ENCODE measurements around the gene UTS2R. TPM values are rescaled to one million over a fixed set of nuclear protein-coding genes. Genes with fewer than 3 reads are reported as not detected.

UTS2R gene
- total RNA-seq, result not detected in 2 replicates

GRCh38 chr17:82371333-82372248, at the start of gene UTS2R:
TSS of gene UTS2R (plus strand) at chr17:82371765. CDS start at chr17:82374325, 2,560 bp downstream.

GRCh38 chr17:82333279-82334171, 38.0 kb upstream of the UTS2R start, which contains the start of gene SECTM1:
TSS of gene SECTM1 (minus strand) at chr17:82333766. CDS start at chr17:82327240, 6,526 bp downstream.

GRCh38 chr17:82358465-82359350, 12.9 kb upstream of the UTS2R start, which contains the start of gene TEX19:
TSS of gene TEX19 (plus strand) at chr17:82359247. CDS start at chr17:82362151, 2,904 bp downstream.

GRCh38 chr17:82418001-82418986, 46.7 kb downstream of the UTS2R start, which contains the start of the genes HEXD and OGFOD3:
TSS of gene HEXD (plus strand) at chr17:82418347. CDS start at chr17:82419800, 1,453 bp downstream.
TSS of gene OGFOD3 (minus strand) at chr17:82418586. CDS start at chr17:82418485, 101 bp downstream.

Other genes with a start within 250 kb of the UTS2R start
- 6.9 and 7.6 TPM in 2 replicates for gene CCDC57, start 158.9 kb upstream of the UTS2R start, total RNA-seq
- gene SLC16A3, start 142.7 kb upstream of the UTS2R start, total RNA-seq, result 379 and 439 TPM in 2 replicates
- gene CSNK1D, start 98.1 kb upstream of the UTS2R start, total RNA-seq, result 61.3 and 74.7 TPM in 2 replicates
- 0.53 TPM in 1 of 2 replicates, not detected in the other for gene CD7, start 54.2 kb upstream of the UTS2R start, total RNA-seq
- gene SECTM1, start 38.0 kb upstream of the UTS2R start, total RNA-seq, result 6.3 and 12.2 TPM in 2 replicates
- gene TEX19, start 12.5 kb upstream of the UTS2R start, total RNA-seq, result 2.0 TPM in 1 of 2 replicates, not detected in the other
- 3.0 and 11.5 TPM in 2 replicates for gene HEXD, start 46.6 kb downstream of the UTS2R start, total RNA-seq
- 26.8 and 34.7 TPM in 2 replicates for gene OGFOD3, start 46.8 kb downstream of the UTS2R start, total RNA-seq
- 123 and 130 TPM in 2 replicates for gene CYBC1, start 79.0 kb downstream of the UTS2R start, total RNA-seq
- gene NARF, start 87.0 kb downstream of the UTS2R start, total RNA-seq, result 25.4 and 50.3 TPM in 2 replicates
- 25.7 and 30.1 TPM in 2 replicates for gene FOXK2, start 148.0 kb downstream of the UTS2R start, total RNA-seq